ENCODE data around the gene SERHL2.

DNA sequence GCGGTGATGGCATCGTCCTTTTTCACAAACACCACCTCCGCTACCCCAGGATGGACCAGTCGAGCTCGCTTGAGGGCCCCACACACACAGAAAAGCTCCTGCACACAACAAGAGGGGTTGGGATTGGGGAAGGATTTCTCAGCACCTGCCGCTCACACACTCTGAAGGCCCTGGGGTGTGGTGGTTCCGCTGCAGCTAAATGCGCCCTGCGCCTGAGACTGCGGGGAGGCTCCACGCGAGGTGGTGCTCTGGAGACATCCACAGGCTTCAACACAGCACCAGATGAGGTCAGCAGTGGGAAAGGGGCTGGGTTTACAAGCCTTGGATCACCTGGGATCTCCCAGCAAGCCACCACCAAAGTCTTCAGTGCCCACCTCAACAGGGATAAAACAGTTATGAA is 38.2 kb downstream of the SERHL2 start:
- TF ChIP-seq CTCF (IDR thresholded peaks at IDR 0.05 in 4 of 5, conservative IDR thresholded peaks at IDR 0.05 in 1 of 5) (no peak), POLR2A (IDR thresholded peaks at IDR 0.05) (no peak)
